SU-DHL-6 (cell line): Measurements from ENCODE around the gene OR6N1.

Source experiments
- EZH2phosphoT487 ChIP-seq: fragments of 200-600 bp; sonication (generic), shearing (Covaris generic); conservative IDR thresholded peaks from 2 replicates; pipeline ENCODE4 v1.6.1; 2018; ENCODE audit warnings: mild to moderate bottlenecking, antibody characterized with exemption, low read length, moderate library complexity, mixed read lengths
- TF ChIP-seq, protein P1 (sequence below): fragments of 200-600 bp; sonication (generic); IDR thresholded peaks from one replicate; pipeline ENCODE4 v1.5.1; 2017; ENCODE audit warnings: antibody characterized with exemption, mild to moderate bottlenecking, low read length, moderate library complexity; ENCODE audit not compliant: insufficient read depth, poor library complexity, severe bottlenecking

DNA sequence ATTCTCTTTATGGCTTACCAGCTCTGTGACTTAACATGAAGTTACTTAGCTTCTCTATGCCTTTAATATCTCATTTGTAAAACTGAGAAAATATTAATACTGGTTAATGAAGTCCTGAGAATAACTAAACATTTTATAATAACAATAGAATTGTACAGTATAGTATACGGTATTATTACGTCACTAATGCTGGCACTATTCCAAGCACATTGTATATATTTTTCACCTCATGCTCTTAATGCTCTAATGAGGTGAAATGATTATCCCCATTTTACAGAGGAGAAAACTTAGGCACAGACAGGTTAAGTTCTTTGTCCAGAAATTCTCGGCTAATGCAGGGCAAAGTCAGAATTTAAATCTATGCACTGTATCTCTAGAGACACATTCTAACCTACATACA is 52.3 kb downstream of the OR6N1 start:
- TF ChIP-seq, protein P1, sequence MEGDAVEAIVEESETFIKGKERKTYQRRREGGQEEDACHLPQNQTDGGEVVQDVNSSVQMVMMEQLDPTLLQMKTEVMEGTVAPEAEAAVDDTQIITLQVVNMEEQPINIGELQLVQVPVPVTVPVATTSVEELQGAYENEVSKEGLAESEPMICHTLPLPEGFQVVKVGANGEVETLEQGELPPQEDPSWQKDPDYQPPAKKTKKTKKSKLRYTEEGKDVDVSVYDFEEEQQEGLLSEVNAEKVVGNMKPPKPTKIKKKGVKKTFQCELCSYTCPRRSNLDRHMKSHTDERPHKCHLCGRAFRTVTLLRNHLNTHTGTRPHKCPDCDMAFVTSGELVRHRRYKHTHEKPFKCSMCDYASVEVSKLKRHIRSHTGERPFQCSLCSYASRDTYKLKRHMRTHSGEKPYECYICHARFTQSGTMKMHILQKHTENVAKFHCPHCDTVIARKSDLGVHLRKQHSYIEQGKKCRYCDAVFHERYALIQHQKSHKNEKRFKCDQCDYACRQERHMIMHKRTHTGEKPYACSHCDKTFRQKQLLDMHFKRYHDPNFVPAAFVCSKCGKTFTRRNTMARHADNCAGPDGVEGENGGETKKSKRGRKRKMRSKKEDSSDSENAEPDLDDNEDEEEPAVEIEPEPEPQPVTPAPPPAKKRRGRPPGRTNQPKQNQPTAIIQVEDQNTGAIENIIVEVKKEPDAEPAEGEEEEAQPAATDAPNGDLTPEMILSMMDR: no peak
- TF ChIP-seq EZH2phosphoT487: no peak
